HG03095 (cell line): Measurements from ENCODE around the gene SPDYC.
A peak's percentile ranks its signal among the peaks of the same experiment; 100 is the strongest.
"Not testable (repeated sequence)": the region's sequence is repeated elsewhere in the genome, so short reads cannot be mapped to it uniquely, and the experiment has no call there.

ENCODE experiments used
- ATAC-seq: cut with Tn5 transposase; IDR thresholded peaks from one replicate; pipeline ENCODE4 v1.9.1; 2021; ENCODE audit warnings: moderate library complexity; ENCODE audit not compliant: unreplicated experiment

SPDYC gene

GRCh38 chr11:65134240-65134951 is 35.6 kb upstream of the SPDYC start, which contains the start of gene SYVN1:
TSS of gene SYVN1 (minus strand) at chr11:65134519. CDS start at chr11:65133601, 918 bp downstream.
- peak; percentile 35 for ATAC-seq

- ATAC-seq: peak; percentile 58
Measured at GRCh38 chr11:65134952-65135632, 34.9 kb upstream of the SPDYC start.

GRCh38 chr11:65135633-65136145 is 34.3 kb upstream of the SPDYC start:
- no peak for ATAC-seq

GRCh38 chr11:65136515-65137096 is 33.4 kb upstream of the SPDYC start:
- no peak for ATAC-seq

GRCh38 chr11:65141896-65142494 is 28.0 kb upstream of the SPDYC start:
- ATAC-seq: no peak

- no peak for ATAC-seq
Measured at GRCh38 chr11:65147352-65148075, 22.5 kb upstream of the SPDYC start.

- ATAC-seq: no peak
Measured at GRCh38 chr11:65148657-65149056, 21.4 kb upstream of the SPDYC start.

GRCh38 chr11:65150131-65150508 is 19.9 kb upstream of the SPDYC start:
- not testable (repeated sequence) for ATAC-seq

- no peak for ATAC-seq
Measured at GRCh38 chr11:65150509-65151299, 19.3 kb upstream of the SPDYC start.

- no peak for ATAC-seq
Measured at GRCh38 chr11:65151331-65151899, 18.6 kb upstream of the SPDYC start.

- no peak for ATAC-seq
Measured at GRCh38 chr11:65152122-65152521, 17.9 kb upstream of the SPDYC start.

GRCh38 chr11:65156256-65156655 is 13.8 kb upstream of the SPDYC start:
- ATAC-seq: no peak

- no peak for ATAC-seq
Measured at GRCh38 chr11:65156926-65157325, 13.1 kb upstream of the SPDYC start.

GRCh38 chr11:65157336-65157735 is 12.7 kb upstream of the SPDYC start:
- no peak for ATAC-seq

- ATAC-seq: peak; percentile 59
Measured at GRCh38 chr11:65159012-65159411, 11.0 kb upstream of the SPDYC start.

- ATAC-seq: no peak
Measured at GRCh38 chr11:65160643-65161042, 9.4 kb upstream of the SPDYC start.

- no peak for ATAC-seq
Measured at GRCh38 chr11:65163684-65164083, 6.3 kb upstream of the SPDYC start.

GRCh38 chr11:65165410-65166317 is 4.4 kb upstream of the SPDYC start:
- no peak for ATAC-seq

GRCh38 chr11:65166893-65167292 is 3.1 kb upstream of the SPDYC start:
- no peak for ATAC-seq
